Ovary (tissue), 3 donors: ENCODE measurements around the gene EEF1AKMT3.

Source experiments
- CTCF ChIP-seq, 3 donors: fragments of 450-650 bp in 2 of 3; fragments of 200-600 bp in 1 of 3; IDR thresholded peaks; one replicate each; pipeline versions ENCODE4 v1.5.1 to v1.8.0; 2016 to 2022; ENCODE audit warnings: antibody characterized with exemption in 3 of 3, mild to moderate bottlenecking in 1 of 3
- EP300 ChIP-seq: sonication (generic); formaldehyde crosslinking; IDR thresholded peaks from one replicate; pipeline ENCODE4 v1.6.1; 2017; ENCODE audit warnings: antibody characterized with exemption
- POLR2A ChIP-seq: fragments of 450-650 bp; IDR thresholded peaks from one replicate; pipeline ENCODE4 v1.6.1; 2017; ENCODE audit warnings: antibody characterized with exemption, mild to moderate bottlenecking, moderate library complexity
- donor health status: DM: no; HTN: no; CAD: no.

DNA sequence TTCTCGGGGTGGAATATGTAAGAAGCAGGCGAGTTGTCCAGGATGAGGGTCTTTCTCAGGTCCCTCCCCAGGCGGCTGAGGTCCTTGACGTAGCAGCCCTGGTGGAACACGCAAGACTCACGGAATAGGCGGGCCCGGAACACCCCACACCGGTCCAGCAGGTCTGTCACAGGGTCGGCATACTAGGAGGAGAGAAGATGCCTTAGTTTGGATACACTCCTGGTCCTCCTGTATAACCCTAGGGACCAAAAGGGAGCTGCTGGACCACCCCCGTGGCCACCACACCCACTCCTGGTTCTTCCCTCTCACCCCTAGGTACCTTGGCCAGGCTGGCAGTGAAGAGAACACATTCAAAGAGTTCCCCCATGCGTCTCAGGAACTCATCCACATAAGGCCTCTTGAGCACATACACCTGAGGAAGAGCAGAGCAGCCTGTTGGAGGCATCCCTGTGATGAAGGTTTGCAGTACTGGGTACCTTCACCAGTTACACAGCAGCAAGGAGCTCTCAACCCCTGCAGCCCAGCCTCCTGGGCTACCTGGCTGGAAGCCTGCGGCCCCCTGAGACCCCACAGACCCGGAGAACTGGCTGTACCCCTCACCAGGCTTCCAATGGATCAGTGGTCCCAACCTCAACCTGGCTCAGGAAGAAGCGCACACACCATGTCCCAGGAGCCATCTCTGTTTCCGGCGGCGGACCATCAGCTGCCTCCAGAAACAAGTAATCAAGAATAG, 51.7 kb downstream of the EEF1AKMT3 start:
- TF ChIP-seq CTCF (IDR thresholded peaks at IDR 0.05): no peak
- no peak for TF ChIP-seq EP300
- TF ChIP-seq POLR2A: no peak
